HG03196 (cell line): ENCODE data around the gene UNC5A.

Source experiments
- ATAC-seq: cut with Tn5 transposase; IDR thresholded peaks from one replicate; pipeline ENCODE4 v1.9.1; 2021; ENCODE audit not compliant: unreplicated experiment

UNC5A gene

DNA sequence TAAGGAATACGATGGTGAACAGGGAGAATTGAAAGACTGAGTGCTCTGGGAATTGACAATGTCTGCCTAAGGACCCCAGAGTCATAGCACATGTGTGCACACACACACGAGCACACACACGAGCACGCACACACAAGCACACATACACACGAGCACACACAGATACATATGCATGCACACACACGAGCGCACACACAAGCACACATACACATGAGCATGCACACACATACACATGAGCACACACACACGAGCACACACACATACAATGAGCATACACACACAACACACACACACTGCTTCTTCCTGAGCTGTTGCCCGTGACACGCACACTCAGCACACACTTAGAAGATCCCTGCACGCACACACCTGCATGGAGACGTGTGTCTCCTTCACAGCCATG, 10.9 kb upstream of the UNC5A start:
- ATAC-seq = no peak

DNA sequence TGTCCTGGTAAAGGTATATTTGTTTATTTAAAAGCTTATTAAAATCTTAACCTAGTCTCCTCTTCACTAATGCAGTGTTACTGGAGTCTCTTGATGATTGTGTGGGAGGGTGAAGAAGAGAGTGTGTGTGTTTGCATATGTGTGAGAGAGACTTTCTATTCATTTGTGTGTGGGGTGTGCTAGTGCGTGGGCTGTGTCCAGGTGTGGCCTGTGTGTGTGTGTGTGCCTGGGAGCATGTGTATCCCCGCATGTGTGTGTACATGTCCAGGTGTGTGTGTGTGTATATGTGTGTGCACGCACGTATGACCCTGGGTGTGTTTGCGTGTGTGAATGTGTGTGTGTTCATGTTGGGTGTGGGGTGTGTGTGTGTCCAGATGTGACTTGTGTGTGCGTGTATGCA, 10.3 kb upstream of the UNC5A start:
- ATAC-seq = no peak

DNA sequence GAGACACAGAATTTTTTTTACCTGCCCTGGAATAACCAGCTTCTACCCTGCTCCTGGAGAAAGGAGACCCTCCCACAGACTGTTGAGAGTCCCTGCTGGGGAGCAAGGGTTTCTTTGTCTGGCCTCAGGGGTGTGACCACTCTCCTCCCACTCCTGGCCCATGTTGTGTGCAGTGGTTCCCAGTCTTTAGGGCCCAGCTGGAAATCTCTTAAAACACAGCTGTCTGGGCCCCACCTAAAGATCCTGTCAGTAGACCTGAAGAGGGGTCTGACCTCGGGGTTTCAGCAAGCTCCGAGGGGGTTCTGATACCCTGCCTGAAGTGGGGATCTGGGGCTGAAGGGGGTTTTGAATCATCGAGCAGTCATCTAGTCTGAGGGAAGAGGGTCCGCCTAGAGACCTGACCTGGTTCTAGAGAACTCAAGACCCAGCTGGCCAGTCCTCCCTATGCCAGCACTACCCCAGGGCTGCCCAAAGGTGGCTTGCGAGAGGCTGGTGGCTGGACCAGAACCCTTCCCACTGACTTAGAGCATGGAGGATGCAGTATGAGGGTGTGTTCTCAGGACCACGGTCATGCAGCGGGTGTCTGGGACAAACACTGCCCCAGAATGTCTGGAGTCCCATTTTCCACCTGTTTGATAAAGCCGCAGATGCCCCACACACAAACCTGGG, 8.1 kb upstream of the UNC5A start:
- ATAC-seq = no peak

DNA sequence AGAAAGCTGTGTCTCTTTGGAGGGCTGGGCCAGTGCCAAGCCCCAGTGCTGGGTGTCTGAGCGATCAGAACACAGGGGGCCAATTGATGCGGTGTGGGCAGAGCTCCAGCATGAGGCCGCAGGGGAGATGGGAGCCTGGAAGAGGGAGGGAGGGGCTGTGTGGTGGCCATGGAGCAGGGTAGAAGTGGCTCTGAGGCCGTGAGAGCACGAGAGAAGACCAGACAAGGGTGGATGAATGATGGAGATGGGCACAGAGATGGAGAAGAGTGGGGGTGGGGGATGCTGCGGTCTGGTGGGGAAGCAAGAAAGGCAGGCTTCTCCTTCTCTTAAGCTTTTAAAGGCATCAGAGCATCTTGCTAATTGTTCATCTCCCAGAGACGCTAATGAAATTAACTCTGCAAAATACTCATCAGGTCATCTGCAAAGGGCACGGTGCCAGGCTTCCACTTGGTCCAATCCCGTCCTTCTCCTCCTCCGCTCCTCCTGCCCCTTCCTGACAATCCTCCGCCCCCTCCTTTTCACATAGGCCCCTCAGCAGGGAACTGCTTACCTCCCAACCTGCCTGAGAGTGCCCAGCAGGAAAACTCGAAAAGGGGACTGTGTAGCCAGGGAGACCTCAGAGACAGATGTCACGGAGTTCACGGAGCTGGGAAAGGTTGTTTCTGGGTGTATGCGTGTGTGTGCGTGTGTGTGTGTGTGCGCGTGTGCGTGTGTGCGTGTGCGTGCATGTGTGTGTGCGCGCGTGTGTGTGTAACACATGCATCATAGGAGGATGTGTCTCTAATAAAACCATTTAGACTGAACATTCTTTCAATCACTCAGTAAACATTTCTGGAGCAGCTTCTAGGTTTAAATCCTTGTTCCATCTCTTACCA, 7.1 kb upstream of the UNC5A start:
- no peak for ATAC-seq

DNA sequence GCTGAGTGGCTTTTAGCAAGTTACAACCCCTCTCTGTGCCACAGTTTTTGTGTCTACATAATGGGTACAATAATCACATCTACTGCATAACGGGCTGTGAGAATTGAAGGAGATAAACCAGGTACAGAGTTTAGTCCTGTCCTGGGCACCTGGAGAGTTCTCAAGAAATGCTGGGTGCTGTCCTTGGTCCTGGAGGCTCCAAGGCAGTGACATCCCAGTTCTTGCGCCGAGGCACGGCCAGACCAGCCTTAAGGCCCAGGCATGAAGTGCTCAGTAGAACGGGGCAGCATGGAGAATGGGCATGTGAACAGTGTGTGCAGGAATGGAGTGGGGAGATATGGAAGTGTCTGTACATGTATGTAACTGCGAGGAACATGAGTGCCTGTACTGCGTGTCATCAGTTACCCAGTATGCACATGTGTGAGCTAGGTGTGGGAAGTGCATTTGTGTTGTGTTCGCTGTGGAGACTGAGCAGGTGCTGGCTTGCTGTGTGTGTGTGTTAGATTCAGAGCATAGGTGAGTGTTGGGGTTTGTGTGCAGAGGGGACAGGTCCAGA, 6.3 kb upstream of the UNC5A start:
- ATAC-seq = no peak

DNA sequence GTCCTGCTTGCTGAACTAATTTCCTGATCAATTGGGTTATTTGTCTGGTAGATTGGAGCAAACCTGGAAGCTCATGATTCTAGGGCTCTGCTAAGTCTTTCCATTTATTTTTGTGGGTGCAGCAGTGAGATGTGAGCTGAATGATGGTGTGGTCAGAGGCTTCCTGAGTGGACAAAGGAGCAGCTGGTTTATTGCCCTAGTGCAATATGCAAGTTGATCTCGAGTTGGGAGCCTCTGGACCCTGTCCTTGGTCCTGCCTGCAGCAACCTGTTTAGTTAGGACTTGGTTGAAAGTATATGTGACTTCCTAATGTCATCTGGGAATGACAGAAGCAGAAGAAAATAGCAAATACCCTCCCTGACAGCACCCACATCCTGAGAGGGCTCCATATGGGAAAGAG, 4.2 kb upstream of the UNC5A start:
- no peak for ATAC-seq

DNA sequence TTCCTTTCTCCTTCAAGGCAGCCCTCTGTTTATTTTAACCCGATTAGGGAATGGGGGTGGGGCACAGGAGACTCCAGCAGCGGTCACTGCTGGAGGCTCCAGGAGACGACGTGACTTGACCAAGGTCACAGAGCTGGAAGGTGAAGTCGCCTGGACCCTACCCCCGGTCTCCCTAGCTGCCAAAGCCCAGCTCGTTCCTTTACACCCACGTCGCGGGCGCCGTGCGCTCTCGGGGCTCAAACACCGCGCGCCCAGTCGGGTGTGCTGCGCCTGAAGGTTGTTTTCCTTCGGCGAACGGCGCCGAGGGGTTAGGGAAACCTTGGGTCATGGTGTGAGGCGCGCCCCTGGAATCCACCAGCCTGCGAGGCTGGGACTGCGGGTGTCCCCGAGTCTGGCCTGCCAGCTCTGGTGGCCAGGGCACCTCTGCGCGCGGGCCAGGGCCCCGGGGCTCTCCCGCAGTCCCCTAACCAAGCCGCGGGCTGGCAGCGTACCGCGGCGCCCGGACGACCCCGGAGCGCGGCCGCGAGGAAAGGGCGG, 747 bp upstream of the UNC5A start:
- no peak for ATAC-seq

DNA sequence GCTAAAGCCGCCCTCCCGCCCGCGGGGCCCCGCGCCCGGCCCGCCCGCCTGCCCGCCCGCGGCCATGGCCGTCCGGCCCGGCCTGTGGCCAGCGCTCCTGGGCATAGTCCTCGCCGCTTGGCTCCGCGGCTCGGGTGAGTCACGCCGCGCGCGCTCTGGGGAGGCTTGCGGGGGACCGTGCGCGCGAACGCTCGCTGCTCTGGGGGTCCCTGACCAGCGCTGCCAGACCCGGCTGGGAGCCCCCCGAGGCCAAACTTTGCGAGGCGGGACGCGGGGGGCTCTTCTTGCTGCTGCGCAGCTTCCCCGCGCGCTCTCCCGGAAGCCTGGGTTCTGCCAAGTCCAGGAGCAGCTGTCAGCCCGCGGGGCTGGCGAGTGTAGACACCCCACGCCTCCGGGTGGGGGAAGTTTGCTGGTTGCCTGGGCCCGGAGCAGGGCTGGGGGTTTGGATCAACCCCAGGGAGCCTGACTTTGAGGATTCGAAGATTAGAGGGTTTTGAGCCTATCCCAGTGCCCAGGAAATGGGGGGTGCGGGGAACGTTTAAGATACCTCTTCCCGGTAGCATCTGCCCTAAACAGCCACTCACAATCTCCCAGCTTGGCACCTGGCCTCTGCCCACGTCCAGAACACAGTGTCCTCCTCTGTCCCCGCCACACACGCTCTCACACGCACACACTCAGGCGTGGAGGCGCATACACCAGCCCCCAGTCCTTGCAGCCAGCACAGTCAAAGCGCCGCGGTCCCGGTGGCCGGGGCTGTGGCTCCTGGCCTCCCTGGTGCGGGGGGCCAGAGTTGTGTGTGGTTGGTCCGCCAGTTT, 535 bp downstream of the UNC5A start:
- no peak for ATAC-seq

DNA sequence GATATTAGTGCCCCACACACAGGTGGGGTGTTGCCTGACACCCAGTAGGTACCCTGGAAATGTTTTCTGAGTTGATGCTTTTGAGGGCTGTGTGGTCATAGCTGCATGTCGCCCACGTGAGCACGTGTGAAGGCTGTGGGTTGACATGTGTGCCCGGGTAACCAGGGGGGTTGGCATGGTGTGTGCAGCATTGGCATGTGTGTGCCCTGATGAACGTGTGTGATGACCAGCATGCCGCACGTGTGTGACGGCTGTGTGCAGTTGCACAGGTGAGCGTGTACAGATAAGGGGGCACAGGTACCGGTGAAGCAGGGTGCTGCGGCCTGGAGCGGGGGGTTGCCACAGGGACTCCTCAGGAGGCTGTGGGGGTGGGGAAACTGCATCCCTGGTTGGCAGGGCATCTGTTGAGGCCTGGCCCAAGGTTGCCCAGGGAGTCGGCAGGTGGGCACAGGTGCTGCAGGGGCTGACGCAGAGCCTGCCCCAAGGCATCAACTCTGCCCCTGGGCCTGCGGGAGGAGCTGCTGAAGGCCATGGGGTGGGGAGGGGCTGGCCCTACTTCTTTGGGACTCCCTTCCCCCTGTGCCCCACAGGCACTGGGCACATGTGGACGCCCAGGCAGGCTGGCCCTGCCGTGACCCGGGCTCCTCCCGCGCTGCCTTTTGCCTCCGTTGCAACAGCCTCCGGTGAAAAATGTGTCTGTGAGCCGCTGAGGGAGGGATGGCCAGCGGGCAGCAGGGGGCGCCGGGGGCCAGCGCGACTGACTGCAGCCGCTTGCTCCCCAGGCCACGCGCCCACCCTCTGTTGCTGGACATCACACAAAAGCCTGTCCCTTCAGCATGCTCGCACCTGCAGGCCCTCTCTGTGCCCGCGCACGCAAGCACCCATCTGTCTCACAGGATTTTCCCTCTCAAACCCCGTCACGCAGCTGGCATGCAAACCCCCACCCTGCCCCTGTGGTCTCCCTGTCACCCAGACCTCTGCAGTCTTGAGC, 2.2 kb downstream of the UNC5A start:
- ATAC-seq = no peak

DNA sequence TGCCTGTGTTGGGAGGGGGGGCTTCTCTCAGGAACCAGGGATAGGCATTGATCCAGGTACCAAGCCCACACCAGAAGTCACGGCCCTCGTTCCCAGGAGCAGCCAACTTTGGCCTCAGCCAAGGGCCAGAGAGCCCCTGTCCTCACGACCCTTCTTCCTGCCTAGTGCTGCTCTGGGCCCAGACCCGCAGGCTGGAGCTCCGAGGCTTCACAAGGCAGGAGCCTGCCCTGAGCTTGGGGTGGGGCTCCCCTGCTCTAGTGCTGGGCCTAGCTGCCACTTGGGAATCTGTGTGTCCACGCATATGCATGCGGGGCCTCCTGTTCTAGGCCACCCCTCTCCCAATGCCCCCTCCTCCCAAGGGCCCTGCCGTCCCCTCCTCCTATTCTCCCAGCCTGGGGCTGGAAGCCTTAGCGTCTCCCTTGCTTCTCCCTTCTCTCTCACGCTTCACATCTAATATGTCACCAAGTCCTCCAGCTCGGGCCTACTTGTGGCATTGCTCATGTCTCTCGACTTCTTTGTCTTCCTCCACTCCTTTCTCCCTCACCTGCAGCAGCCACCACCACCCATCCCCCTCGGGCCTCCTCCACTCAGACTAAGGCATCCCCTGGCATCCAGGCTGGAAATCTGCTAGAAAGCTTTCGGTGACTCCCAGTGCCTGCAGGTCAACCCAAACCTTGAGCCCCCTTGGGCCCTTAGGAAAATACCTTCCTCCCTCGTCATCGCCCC, 3.4 kb downstream of the UNC5A start:
- no peak for ATAC-seq

DNA sequence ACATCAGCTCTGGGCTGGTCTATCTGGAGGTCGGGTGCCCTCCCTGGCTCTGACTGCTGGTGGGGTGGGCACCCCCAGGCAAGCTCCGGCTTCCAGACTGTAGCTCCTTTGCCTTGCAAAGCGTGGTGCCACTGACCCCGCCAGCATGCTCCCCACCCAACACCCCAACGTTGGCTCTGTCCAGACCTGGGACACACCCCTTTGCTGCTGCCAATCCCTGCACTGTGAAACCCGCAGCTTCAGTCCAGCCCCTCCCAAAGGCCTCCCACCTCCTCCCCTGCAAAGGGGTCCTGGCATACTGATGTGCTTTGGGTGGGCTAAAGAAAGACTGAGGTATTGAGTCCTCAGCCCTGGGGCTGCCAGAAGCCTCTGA, 3.9 kb downstream of the UNC5A start:
- no peak for ATAC-seq

DNA sequence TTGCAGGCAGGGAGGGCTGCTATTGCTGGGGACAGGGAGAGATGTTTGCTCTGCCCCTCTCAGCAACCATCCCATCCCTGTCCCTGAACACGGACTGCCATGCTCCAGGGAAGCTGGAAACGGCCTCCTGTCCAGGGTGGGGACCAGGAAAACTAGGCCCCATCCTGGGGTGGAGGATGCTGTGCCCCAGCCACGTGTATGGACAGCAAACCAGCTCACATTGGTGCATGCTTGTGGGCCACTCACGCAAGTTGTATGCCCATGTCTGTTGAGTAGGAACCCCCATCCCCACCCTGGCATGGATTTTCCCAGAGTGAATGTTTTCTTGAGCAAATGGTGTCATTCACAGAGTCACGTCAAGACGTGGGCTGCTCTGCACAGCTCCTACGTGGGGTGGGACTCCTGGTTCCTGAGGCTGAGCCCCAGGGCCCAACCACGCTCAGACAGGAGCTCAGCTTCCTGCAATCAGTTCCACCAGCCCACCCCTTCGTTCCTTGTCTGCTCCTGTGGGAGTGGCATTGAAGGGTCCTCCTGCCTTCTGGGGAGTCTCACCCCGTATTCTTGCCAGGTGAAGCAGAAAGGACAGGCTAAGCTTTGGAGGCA, 4.6 kb downstream of the UNC5A start:
- no peak for ATAC-seq

DNA sequence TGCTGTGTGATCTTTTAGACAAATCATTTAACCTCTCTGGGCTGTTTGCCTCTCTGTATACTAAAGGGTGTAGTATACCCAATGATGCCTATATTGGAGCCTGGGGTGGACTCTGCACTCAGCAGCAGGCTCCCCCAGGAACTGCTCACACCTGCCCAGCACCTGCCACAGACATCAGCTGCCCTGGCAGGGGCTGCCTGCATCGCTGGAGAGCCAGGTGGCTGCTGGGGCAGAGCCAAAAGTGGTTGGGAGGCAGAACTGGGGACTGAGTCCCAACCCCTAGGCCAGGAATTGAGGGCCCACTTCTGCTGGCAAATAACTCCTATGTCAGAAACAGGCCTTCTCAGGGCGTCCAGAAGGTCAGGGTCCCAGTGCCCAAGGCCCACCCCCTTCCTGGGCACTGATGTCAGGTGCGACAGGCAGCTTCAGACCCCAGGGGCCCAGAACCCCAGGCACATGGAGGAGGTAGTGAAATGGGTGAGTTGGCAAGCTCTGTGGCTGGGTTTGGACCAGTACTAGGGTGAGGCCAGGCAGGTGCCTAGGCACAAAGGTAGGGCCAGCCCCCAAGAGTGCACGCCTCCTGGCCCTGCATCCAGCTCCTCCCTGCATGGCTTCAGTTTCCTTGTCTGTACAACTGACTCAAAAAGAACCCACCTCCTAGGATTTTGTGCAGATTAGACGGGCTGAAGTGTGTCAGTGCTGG, 5.8 kb downstream of the UNC5A start:
- no peak for ATAC-seq

DNA sequence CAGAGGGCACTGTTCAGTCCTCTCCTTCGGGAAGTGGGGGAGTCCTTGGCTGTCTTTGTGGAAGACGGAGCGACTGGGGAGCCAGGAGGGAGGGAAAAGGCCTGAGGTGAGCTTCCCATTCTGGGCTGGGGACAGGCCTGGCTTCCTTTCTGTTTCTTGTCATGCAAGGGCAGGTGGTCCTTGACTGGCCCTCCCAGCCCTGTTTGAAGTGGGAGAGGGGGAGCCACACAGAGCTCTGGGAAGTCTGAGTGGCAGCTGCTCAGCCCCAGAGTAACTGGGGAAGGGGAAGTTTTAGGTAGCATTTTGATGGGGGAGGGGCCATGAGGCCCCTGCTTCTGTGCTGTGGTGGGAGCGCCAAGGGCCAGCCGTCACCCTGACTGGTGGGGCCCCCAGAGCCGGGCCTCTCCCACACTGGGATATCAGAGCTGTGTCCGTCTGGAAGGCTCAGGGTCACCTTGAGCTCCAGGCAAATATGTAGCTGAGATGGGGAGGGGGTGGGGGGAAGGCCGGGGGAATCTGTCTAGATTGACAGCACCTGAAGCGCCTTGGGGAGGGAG, 6.5 kb downstream of the UNC5A start:
- no peak for ATAC-seq

DNA sequence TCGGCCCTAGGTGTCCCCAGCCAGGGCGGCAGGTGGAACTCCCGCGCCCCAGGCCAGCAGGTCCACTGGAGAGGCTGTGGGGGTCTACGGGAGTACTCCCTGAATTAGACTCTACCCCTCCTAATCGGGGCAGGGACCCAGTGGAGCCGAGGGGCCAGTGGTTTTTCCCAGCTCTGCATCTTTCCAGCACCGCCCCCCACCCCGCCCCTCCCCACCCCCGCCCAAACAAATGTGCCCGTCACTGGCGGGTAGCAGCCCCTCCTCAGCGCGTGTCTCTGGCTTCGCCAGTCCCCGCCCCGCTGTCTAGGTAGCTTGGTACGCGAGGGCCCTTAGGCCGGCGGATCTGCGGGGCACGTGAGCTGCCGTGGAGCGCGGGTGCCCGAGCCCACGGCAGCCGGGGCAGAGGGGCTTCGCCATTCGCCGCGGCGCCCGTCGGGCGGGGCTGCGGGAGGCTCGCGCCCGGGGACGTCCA, 7.0 kb downstream of the UNC5A start:
- no peak for ATAC-seq

DNA sequence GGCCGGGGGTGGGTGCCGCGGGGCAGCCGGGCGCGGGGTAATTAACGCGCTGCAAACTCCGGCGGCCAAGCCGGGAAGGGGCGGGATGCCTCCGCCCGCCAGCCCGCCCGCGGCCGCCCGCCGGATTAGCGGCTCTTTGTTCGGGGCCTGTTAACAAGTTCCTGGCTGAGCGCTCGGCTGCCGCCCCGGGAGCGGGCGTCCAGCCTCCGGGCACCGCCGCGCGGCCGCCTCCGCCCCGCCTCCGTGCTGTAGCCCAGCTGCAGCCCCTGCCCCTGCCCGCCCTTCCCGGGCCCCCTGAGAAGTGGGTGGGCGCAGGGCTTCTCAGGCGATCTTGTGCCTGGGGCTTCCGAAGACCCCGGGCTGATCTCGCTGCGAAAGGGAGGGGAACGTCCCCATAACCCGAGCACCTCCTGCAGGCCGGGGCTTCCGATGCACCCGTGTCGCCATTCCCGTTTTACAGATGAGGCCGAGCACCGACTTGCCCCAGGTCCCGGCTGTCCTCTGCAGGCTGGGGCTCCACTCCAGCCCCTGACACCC, 7.5 kb downstream of the UNC5A start:
- peak; percentile 3 for ATAC-seq

DNA sequence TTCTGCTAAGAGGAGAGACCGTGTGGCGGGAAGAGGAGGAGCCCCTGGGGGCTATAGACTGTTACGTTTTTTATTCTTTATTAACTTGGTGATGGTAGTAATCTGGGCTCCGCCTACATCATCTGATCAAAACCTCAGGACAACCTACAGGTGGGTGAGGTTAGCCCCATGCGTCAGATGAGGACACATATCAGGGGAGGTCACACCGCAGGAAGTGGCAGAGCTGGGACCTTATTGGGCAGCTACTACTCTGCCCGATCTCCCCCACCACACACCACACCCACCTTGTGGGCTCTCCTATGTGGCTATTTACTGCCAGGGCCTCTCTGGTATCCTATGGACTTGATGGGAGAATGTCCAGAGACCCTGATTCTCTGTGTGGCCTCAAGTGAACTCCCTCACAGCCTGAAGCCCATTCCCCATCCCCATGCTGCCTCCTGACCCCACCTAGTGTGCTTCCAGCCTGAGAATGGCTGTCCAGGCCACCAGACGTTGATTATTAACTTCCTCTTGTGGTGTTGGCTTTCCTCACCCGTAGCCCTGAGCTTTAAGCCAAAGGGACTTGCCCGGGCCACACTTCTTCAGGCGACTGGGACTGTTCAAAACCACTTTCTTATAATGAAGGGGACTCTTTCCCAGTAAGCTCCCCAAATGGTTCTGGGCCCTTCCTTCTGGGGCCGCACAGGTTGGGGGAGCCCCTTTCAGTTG, 8.2 kb downstream of the UNC5A start:
- peak; percentile 53 for ATAC-seq
